B cell (primary cell): ENCODE measurements around the gene DIAPH1. TPM values are rescaled to one million over a fixed set of nuclear protein-coding genes. Genes with fewer than 3 reads are reported as not detected.

Source experiments
- ATAC-seq: fragments of 200-7000 bp; cut with Tn5 transposase; one replicate; pipeline ENCODE4 v1.10.0; 2021; ENCODE audit warnings: low read depth, mild to moderate bottlenecking, moderate number of reproducible peaks, moderate library complexity
- CTCF ChIA-PET: fragments of 350-600 bp; sonication (Branson Sonifier 250); formaldehyde crosslinking; loops from one replicate; lab custom pipeline; 2021; ENCODE audit warnings: antibody characterized with exemption, inconsistent platforms; lab: Charles Lee
- POLR2A ChIA-PET: fragments of 350-600 bp; sonication (Branson Sonifier 250); formaldehyde crosslinking; loops from one replicate; lab custom pipeline; 2021; ENCODE audit warnings: antibody characterized with exemption; lab: Charles Lee
- DNase-seq: peaks from one replicate; pipeline ENCODE4 v3.0.0; 2013
- H2AFZ ChIP-seq: 2 replicates; pipeline ENCODE4 v1.6.1; 2012; ENCODE audit warnings: mild to moderate bottlenecking, low read depth, low read length; ENCODE audit not compliant: insufficient read depth, poor library complexity, severe bottlenecking
- H3K27ac ChIP-seq, 2 donors: 1 replicate in 1 of 2; 2 replicates in 1 of 2; pipeline ENCODE4 v1.5.1; 2012 to 2013; ENCODE audit warnings: low read length in 2 of 2, mild to moderate bottlenecking in 2 of 2, moderate library complexity in 1 of 2
- H3K27me3 ChIP-seq, 4 experiments: fragments of 200-600 bp in 1 of 4; sonication (generic) in 1 of 4; replicated peaks in 1 of 4; 1 replicate in 2 of 4; 2 replicates in 2 of 4; pipeline versions ENCODE4 v1.6.1 to v1.7.0; 2013 to 2016; ENCODE audit warnings: low read length in 3 of 4, mild to moderate bottlenecking in 2 of 4, mixed read lengths in 1 of 4, moderate library complexity in 1 of 4; ENCODE audit not compliant: insufficient read depth in 4 of 4, control insufficient read depth in 3 of 4; ENCODE audit errors: control extremely low read depth in 1 of 4
- H3K36me3 ChIP-seq, 2 experiments: replicated peaks in 1 of 2; 1 replicate in 1 of 2; 2 replicates in 1 of 2; pipeline versions ENCODE4 v1.6.1 to v1.7.1; 2013; ENCODE audit warnings: low read length in 1 of 2; ENCODE audit not compliant: insufficient read depth in 2 of 2, control insufficient read depth in 1 of 2; ENCODE audit errors: control extremely low read depth in 1 of 2, extremely low read depth in 1 of 2
- H3K4me1 ChIP-seq, 2 donors: fragments of 200-600 bp in 1 of 2; sonication (generic) in 1 of 2; 1 replicate in 1 of 2; 2 replicates in 1 of 2; pipeline versions ENCODE4 v1.5.1 to v1.6.1; 2013 to 2017; ENCODE audit warnings: low read length in 2 of 2; ENCODE audit not compliant: control insufficient read depth in 2 of 2, insufficient read depth in 2 of 2
- H3K4me2 ChIP-seq: replicated peaks from 2 replicates; pipeline ENCODE3; 2012; ENCODE audit warnings: mild to moderate bottlenecking, low read depth, low read length; ENCODE audit not compliant: poor library complexity, severe bottlenecking
- H3K4me3 ChIP-seq, 5 experiments: fragments of 200-600 bp in 1 of 5; sonication (generic) in 1 of 5; 1 replicate in 3 of 5; 2 replicates in 2 of 5; pipeline versions ENCODE4 v1.5.1 to v1.7.0; 2011 to 2016; ENCODE audit warnings: low read length in 4 of 5, mild to moderate bottlenecking in 4 of 5, low read depth in 2 of 5, control low read depth in 1 of 5, moderate library complexity in 1 of 5; ENCODE audit not compliant: insufficient read depth in 1 of 5; ENCODE audit errors: control extremely low read depth in 1 of 5, extremely low read depth in 1 of 5
- H3K79me2 ChIP-seq: fragments of 200-600 bp; sonication (generic); one replicate; pipeline ENCODE4 v1.6.0; 2016; ENCODE audit warnings: low read length; ENCODE audit not compliant: control insufficient read depth, insufficient read depth
- H3K9ac ChIP-seq: fragments of 200-600 bp; sonication (generic); 2 replicates; pipeline ENCODE4 v1.6.1; 2017; ENCODE audit warnings: mild to moderate bottlenecking, low read length, moderate library complexity
- H3K9me3 ChIP-seq, 3 donors: one replicate each; pipeline versions ENCODE4 v1.6.1 to v1.7.1; 2013; ENCODE audit warnings: low read length in 2 of 3; ENCODE audit not compliant: control insufficient read depth in 2 of 3, insufficient read depth in 1 of 3; ENCODE audit errors: control extremely low read depth in 1 of 3
- H4K20me1 ChIP-seq: 2 replicates; pipeline ENCODE4 v1.6.0; 2012; ENCODE audit warnings: mild to moderate bottlenecking, low read length; ENCODE audit not compliant: insufficient read depth, control insufficient read depth, poor library complexity, severe bottlenecking
- H3K27ac Mint-ChIP-seq: one replicate; pipeline ENCODE4 v1.8.0; 2021; ENCODE audit warnings: mixed read lengths
- H3K27me3 Mint-ChIP-seq: one replicate; pipeline ENCODE4 v1.8.0; 2021; ENCODE audit warnings: mixed read lengths
- H3K4me1 Mint-ChIP-seq: one replicate; pipeline ENCODE4 v1.8.0; 2021; ENCODE audit warnings: mixed read lengths
- H3K4me3 Mint-ChIP-seq: one replicate; pipeline ENCODE4 v1.8.0; 2021; ENCODE audit warnings: mixed read lengths
- H3K9me3 Mint-ChIP-seq: one replicate; pipeline ENCODE4 v1.8.0; 2022; ENCODE audit warnings: mixed read lengths; ENCODE audit not compliant: insufficient read depth
- EZH2 ChIP-seq: IDR thresholded peaks from 2 replicates; pipeline ENCODE4 v1.6.1; 2012; ENCODE audit warnings: borderline replicate concordance, low read depth, mild to moderate bottlenecking, moderate library complexity, low read length; ENCODE audit not compliant: insufficient read depth, poor library complexity, severe bottlenecking
- WGBS: methylation state at CpG from one replicate; pipeline ENCODE4 v1.1.5; 2013; ENCODE audit warnings: missing lambda C conversion rate; ENCODE audit not compliant: insufficient coverage; 5-methylcytosine and 5-hydroxymethylcytosine counted together
- intact Hi-C: fragments of 100-400 bp; cut with micrococcal nuclease; formaldehyde crosslinking; loops from one replicate; pipeline ENCODE4 v1.10.0; 2022
- polyA plus RNA-seq: library from polyadenylated mRNA; depleted of rRNA; stranded (reverse); fragments of >200 nt; gene quantifications from 2 replicates; pipeline ENCODE4 v1.2.3, GENCODE V29; 2012
- total RNA-seq, 2 donors: library from RNA; stranded (reverse); fragments of 120-200 nt in 1 of 2; gene quantifications; 1 replicate in 1 of 2; 2 replicates in 1 of 2; pipeline versions ENCODE4 v1.2.3 to v1.2.4, GENCODE V29; 2013 to 2022
- TF ChIP-seq, protein P1 (sequence below): fragments of 200-600 bp; IDR thresholded peaks from one replicate; pipeline ENCODE4 v1.8.0; 2022; ENCODE audit warnings: antibody characterized with exemption, mild to moderate bottlenecking

Gene DIAPH1
- total and polyA plus RNA-seq, 2 donors (not counting 1 experiment from before 2014, with no cell fraction given), result 59.7 to 113 TPM

DNA sequence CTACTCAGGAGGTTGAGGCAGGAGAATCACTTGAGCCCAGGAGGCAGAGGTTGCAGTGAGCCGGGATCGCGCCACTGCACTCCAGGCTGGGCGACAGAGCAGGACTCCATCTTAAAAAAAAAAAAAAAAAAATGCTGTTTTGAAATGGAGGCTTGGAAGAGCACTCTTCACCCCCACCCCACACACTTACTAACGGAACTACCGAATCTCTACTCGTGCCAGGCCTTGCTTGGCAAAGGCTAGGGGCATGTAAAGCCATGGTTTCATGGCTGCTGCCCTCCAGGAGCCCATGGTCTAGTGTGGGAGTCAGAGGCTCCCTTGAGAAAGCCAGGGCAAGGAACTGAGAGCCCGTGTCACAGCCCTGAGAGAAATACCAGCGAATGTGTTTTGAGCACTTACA, 108.6 kb downstream of the DIAPH1 start:
- CTCF ChIA-PET, result interaction anchor here (0.7 to 12.8 kb wide), 11 partner anchors 11 to 97 kb away, joined by 3 to 176 read pairs (median 5); partner anchors contain the start of genes PCDHGA10, PCDHGA11, PCDHGA12 and PCDHGB7
- no peak overlapping the region for H2AFZ ChIP-seq
- H3K9me3 Mint-ChIP-seq, result peaks cover 3% of the 10 kb centered on the region
- H3K27me3 ChIP-seq, result no peaks in the 10 kb centered on the region
- peaks cover 82% of the 10 kb centered on the region for H3K4me1 Mint-ChIP-seq
- TF ChIP-seq EZH2, result no peak
- TF ChIP-seq, protein P1, sequence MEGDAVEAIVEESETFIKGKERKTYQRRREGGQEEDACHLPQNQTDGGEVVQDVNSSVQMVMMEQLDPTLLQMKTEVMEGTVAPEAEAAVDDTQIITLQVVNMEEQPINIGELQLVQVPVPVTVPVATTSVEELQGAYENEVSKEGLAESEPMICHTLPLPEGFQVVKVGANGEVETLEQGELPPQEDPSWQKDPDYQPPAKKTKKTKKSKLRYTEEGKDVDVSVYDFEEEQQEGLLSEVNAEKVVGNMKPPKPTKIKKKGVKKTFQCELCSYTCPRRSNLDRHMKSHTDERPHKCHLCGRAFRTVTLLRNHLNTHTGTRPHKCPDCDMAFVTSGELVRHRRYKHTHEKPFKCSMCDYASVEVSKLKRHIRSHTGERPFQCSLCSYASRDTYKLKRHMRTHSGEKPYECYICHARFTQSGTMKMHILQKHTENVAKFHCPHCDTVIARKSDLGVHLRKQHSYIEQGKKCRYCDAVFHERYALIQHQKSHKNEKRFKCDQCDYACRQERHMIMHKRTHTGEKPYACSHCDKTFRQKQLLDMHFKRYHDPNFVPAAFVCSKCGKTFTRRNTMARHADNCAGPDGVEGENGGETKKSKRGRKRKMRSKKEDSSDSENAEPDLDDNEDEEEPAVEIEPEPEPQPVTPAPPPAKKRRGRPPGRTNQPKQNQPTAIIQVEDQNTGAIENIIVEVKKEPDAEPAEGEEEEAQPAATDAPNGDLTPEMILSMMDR, result no peak
- H3K4me3 Mint-ChIP-seq, result peak overlapping the region; percentile 92
- H3K36me3 ChIP-seq, result peaks cover 0 to 6% of the 10 kb centered on the region in 2 experiments
- WGBS, result no CpG with 5 or more reads among the region's 9 CpGs
- peak; percentile 21 for DNase-seq
- H3K4me1 ChIP-seq, result peaks cover 58 to 86% of the 10 kb centered on the region in 2 donors
- H3K27ac ChIP-seq, result peak overlapping the region in 1 of 2 donors; percentile 51
- peaks cover 0 to 13% (median 0%) of the 10 kb centered on the region in 3 donors for H3K9me3 ChIP-seq
- ATAC-seq, result no peak
- POLR2A ChIA-PET, result interaction anchor here (0.7 kb wide), 1 partner anchor 112 kb away, joined by 7 read pairs; no protein-coding TSS in a partner anchor
- peak overlapping the region; percentile 34 for H3K9ac ChIP-seq
- peaks cover 5% of the 10 kb centered on the region for H4K20me1 ChIP-seq
- no peaks in the 10 kb centered on the region for H3K79me2 ChIP-seq
- H3K27ac Mint-ChIP-seq, result peak overlapping the region; percentile 75
- no peak overlapping the region for H3K4me3 ChIP-seq
- H3K4me2 ChIP-seq, result peak overlapping the region; percentile 27
- intact Hi-C loops, result loop anchor here (2.0 kb wide), 1 partner anchor 33 kb away; no protein-coding TSS in a partner anchor
- no peaks in the 10 kb centered on the region for H3K27me3 Mint-ChIP-seq
